Measurements from ENCODE around the gene CPSF4.
"Not testable (repeated sequence)": the region's sequence is repeated elsewhere in the genome, so short reads cannot be mapped to it uniquely, and the experiment has no call there.

CPSF4 gene

DNA sequence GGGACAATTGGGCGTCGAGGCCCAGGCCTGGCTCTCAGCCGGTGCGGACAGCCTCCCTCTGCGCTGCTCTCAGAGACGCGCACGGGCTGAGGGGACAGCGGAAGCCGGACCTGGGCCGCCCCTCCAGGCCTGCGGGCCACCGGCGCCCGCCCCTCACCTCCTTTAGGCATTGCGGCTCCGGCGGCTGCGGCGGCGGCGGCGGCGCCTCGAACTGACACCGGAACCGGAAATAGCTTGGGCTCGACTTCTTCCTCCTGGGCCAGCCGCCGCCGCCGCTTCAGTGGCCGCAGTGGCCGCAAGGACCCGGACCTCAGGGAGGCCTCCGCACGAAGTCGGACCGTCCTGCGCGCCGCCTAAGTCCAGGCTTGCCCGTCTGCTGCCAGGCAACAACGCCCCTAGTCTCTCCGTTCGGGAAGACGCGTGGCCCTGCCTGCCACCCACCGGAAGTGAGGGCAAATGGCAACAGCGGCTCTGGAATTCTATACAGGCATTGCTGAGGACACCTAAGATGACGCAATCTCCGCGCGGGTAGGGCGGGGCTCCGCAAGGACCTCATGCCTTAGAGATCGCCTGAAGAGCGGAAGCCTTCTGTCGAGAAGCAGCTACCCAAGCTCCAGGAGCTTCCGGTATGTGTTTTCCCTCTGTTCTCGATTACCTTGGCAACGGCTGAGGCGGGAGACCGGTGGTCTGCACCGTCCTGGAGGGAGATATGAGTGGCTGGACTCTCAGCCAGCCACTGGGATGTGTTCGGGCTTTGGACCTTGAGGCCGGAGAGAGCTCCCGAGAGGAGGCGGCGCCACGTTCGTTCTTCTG is 30.2 kb upstream of the CPSF4 start, which contains the start of the genes BUD31 and PDAP1:
TSS of gene BUD31 (plus strand) at position 591 of the 813 bp plus-strand sequence. CDS start 2,124 bp downstream, outside the sequence.
TSS of gene PDAP1 (minus strand) at position 219 of the 813 bp plus-strand sequence. CDS start at position 170, 49 bp downstream.
- DNase-seq: peak; percentile 96 to 97

DNA sequence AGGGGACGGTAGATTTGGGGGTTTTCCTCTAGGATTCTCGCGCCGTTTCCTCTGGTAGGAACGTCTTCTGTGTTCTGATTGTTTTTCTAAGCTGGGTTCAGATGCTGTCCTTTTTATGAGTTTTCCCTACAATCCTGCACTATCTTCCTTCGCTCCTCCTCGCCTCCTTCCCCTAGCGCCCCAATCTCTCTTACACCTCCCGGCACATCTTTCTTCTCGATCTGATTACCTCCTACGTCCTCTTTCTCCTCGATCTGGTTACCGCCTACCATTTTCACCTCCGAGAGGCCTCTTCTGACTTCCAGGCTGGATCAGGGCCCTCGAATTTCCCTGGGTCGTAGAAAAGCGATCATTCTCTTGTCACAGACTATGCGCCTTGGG is 29.6 kb upstream of the CPSF4 start:
- no peak for DNase-seq

DNA sequence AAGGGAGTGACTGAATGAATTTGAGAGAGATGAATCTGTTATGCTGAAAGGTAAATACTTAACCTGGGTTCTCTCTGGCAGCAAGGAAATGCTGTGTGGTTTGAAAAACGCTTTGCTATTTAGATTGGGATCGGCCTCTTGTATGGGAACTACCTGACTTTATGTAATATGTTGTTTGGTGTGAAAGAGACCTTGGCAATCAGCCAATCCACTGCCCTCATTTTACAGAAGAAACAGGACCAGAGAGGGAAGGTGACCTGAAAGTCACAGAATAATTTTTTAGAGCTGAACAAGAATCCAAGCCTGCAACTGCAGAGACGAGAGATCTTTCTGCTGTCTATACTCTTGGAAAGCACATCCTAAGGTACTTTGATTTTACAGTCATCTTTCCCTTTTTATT is 28.9 kb upstream of the CPSF4 start:
- no peak for DNase-seq

DNA sequence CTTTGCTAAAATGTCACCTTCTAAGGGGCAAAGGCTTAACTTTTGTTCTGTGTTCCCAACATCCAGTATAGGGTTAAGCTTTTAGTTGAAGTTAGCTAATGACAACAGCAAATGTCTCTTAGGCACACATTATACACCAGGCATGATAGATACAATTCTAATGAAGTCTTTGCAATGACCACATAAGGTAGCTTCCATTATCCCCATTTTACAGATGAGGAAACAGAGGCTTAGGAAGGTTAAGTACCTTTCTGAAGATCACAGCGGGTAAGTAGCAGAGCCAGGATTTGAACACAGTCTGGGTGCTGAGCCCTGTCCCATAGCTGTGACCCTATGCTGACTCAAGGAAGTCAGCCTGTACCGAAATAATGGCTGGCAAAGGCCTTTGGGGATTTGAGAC is 28.1 kb upstream of the CPSF4 start:
- no peak for DNase-seq

DNA sequence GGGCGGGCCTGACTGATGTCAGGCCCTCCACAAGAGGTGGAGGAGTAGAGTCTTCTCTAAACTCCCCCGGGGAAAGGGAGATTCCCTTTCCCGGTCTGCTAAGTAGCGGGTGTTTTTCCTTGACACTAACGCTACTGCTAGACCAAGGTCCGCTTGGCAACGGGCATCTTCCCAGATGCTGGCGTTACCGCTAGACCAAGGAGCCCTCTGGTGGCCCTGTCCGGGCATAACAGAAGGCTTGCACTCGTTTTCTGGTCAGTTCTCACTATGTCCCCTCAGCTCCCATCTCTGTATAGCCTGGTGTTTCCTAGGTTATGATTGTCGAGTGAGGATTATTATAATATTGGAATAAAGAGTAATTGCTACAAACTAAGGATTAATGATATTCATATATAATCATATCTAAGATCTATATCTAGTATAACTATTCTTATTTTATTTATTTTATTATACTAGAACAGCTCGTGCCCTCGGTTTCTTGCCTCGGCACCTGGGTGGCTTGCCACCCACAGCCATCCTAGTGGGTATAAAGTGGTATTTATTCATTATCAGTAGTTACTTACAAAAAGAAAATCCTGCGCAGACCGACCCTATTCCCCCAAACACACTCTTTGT is 23.1 kb upstream of the CPSF4 start:
- peak; percentile 26 to 61 for DNase-seq

DNA sequence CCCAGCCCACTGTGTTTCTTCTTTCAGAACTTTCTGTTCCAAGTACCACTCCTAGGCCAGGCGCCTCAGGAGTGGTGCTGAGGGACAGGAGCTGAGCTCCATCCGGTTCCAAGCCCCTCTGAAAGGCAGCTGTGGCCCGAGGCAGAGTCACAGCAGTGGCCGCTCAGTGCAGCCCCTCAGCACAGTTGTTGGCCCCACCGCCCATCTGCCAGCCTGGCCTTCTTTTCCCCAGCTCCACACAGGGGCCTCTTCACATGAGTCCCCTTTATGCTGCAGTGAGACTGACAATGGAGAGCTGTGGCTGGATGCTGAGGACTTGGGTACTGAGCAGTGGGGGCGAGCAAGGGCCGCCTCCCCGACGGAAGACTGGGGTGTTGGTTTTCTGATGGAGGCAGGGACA is 20.5 kb upstream of the CPSF4 start:
- no peak for DNase-seq

DNA sequence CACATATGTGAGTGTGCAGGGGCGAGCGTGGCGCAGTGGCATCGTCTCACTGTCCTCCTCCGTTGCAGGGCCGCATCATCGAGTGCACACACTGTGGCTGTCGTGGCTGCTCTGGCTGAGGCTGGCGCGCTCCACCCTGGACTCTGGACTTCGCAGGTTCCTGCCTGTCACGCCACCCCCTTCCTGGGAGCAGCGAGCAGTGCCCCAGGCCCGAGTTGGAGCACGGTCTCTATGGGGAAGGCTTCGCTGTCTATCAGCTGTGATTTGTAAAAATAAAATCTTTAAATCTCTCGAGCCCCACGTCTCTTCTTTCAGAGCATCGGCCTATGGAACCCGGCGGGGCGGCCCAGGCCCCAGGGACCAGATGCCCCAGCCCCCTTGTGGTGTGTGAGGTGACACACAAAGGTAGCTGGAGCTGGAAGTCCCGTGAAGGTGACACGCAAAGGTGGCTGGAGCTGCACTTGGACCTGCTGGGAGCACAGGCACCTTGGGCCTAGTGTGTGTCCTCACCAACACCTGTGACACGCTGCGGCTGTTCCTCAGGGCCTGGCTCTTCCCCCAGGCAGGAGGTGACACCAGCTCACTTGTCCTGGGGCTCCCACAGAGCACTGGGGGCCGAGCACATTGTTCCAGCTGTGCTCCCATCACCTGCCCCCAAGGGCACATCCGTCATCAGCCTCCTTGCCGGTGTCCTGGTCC is 19.3 kb upstream of the CPSF4 start:
- no peak for DNase-seq

DNA sequence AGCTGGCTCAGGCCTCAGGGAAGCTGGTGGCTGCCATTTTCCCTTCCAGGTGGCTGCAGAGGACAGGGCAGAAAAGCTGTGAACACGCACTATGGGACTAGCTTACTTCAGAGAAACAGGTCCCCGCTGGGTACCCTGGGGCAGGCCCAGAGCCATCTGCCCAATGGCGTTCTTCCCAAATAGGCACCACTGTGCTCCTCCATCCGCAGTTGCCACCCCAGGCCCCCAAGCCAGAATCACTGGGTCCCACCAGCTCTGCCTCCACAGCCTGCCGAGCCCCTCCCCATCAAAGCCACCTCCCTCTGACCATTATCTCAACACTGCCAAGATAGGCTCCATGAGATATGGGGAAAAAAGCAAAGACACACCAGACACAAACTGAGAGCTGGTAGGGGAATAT is 18.5 kb upstream of the CPSF4 start:
- no peak for DNase-seq

DNA sequence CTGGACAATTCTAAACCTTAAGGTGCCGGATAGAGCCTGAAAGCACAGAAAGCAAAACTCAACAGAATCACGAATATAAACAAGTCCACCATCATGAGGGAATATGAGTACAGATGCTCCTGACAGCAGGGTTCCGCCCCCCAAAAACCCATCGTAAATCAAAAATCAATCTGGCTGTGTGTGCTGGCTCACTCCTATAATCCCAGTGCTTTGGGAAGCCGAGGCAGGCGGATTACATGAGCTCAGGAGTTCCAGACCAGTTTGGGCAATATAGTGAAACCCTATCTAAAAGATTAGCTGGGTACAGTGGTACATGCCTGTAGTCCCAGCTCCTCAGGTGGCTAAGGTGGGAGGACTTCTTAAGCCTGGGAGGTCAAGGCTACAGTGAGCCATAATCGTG is 17.8 kb upstream of the CPSF4 start:
- no peak for DNase-seq

DNA sequence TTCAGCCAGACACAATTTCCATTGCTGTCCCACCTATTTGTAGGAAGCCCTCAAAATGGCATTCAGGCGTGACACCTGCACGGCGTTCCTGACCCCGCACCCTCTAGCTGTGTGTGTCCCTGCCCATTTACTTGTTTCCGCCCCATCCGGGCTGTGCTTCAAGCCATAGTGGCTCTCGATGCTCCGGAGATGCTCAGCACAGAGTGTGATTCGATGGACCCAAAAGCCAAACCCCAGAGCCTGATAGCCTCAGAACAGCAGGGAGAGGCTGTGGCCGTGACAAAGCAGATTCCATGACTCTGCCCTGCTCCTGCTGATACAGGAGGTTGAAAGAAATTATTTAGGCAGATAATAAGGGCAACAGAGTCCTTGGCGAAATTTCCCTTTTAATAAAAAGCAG is 16.6 kb upstream of the CPSF4 start:
- DNase-seq: peak; percentile 26 to 53

DNA sequence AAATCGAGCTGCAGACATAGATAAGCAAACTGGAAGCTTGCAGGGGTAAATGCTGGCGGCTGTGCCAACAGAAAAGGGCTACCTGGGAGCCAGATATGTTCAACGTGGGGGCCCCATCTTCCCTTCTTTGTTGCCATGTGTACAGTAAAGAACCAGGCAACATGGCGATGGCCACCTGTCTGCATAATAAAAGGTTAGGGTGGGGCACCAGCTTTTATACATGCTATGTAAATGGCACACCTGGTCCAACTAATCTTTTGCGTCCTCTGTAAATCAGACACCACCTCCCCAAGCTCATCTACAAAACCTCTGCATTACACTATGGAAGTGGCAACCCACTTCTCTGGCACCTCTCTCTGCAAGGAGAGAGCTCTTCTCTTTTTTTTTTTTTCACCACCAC is 16.1 kb upstream of the CPSF4 start:
- DNase-seq: peak; percentile 75 to 92

DNA sequence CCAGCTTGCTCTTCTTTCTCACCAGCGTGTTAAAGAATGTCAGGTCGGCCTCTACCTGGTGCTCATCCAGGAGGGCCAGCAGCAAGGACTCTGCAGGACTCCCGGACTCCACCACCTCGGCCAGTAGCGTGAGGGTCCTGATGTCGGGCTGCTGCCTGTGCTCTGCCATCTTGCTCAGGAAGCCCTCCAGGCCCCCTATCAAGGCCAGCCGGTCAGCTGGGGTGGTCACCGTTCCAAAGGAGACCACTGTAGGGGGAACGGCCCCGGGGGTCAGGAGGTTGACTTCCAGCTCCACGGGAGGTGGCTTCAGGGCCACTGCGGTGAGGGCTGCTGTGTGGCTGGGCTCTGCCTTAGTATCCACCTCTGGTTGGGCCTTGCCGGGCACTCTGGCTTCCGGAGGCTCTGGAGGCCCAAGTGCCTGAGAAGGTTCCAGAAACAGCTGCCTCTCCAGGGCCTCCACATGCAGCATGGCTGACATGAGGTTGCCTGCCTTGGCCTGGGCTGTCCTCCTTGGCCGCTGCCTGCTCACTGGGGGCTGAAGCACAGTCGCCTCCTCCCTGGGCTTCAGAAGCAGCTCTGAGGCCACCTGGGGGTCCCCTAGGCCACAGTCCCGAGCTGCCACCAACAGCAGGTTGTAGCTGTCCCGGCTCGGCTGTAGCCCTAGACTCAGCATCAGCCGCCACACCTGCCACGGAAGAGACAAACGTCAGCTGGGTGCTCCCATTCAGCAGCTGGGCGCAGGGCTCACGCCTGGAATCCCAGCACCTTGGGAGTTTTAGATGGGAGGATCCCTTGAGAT is 13.6 kb upstream of the CPSF4 start:
- DNase-seq: no peak

DNA sequence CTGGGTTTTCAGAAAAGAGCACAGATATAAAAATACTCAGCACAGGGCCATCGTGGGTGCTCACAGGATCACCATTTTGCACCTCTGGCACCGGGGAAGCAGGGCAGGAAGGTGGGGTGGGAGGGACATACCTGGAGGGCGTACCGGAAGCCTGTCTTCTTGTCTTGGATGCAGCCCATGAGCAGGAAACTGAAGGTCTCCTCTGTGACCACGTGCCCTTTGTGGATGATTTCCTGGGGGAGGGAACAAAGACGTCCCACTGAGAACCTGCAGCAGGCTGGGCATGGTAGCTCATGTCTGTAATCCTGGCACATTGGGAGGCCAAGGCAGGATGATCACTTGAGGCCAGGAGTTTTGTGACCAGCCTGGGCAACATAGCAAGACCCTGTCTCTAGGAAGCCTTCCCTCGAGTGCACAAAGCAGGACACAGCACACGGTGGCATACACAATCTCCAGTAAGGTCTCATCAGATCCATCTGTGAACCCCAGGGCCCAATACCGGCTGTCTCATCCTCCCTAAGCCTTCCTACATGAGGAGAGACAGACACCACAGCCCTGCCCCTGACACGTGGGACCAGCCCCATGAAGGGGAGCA is 9.7 kb upstream of the CPSF4 start:
- no peak for DNase-seq

DNA sequence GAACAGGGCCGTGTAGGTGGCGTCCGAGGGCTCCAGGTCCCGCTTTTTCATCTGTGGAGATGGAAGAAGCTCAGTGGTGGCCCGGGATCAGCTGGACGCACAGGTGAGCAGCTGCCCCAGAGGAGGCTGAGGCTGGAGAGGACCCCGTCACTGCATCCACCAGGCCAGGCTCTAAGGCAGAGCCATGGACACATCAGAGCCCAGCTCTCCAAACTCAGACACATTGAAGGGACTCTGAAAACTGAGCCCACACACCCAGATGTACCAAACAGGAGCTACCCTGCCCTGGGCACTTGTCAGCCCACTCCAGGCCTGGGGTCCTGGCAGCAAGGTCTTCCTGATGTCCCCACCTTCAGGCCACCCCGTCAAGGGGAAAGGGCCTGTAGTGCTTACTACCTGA is 9.0 kb upstream of the CPSF4 start:
- DNase-seq: no peak

DNA sequence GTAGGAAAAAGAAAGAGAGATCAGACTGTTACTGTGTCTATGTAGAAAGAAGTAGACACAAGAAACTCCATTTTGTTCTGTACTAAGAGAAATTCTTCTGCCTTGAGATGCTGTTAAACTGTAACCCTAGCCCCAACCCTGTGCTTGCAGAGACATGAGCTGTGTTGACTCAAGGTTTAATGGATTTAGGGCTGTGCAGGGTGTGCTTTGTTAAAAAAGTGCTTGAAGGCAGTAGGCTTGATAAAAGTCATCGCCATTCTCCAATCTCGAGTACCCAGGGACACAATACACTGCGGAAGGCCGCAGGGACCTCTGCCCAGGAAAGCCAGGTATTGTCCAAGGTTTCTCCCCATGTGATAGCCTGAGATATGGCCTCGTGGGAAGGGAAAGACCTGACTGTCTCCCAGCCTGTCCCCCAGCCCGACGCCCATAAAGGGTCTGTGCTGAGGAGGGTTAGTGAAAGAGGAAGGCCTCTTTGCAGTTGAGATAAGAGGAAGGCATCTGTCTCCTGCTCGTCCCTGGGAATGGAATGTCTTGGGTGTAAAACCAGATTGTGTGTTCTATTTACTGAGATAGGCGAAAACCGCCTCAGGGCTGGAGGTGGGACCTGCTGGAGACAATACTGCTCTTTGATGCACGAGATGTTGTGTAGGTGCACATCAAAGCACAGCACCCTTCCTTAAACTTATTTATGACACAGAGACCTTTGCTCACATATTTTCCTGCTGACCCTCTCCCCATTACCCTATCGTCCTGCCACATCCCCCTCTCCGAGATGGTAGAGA is 6.8 kb upstream of the CPSF4 start:
- DNase-seq: not testable (repeated sequence)

DNA sequence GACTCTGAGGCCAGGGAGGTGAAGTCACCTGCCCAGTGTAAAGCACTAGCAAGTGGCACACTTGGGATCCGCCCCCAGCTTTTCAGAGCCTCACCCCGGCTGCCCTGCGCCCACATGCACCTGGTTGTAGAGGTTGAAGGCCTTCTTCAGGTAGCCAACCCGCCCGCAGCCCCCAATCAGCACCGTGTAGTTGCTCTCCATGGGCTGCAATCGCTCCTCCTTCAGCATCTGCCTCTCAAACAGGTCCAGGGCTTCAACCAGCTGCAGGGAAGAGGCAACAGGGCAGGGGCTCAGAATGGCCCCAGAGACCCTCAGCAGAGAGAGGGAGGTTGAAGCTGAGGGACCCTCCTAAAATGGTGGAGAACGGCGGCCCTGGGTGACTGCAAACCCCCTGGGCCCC is 5.6 kb upstream of the CPSF4 start:
- no peak for DNase-seq

DNA sequence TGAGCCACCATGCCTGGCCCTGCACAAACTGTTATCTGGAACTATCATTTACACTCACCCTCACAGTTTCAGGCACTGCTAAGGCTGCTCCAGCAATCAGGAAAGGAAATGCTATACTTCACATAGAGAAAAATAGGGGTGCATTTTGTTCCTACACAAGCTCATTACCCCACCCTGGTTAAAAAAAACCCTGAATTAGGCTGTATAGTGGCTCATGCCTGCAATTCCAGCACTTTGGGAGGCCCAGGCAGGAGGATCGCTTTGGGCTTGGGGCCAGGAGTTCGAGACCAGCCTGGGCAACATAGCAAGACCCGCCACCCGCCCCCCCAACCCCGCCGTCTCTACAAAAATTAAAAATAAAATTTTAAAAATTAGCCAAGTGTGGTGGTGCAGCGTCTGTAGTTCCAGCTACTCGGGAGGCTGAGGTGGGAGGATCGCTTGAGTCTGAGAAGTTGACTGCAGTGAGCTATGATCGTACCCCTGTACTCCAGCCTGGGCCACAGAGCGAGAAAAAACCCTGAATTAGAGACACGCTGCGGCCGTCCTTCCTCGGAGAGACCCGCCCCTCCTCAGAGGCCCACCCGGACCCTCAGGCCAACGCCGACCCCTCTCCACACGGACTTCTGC is 684 bp upstream of the CPSF4 start:
- DNase-seq: no peak

DNA sequence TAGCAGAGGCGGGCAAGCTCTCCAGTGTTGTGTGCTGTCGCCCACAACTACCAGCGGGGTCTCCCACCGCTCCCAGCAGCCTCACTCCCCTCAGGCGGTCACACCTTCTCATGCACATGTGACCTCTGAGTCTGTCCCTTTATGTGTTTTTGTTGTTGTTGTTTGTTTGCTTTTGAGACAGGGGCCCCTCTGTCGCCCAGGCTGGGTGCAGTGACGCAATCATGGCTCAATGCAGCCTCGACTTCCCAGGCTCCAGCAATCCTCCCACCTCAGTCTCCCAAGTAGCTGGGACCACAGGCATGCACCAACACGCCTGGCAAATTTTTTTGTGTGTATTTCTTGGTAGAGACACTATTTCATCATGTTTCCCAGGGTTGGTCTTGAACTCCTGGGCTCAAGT is 1.5 kb downstream of the CPSF4 start:
- DNase-seq: no peak

DNA sequence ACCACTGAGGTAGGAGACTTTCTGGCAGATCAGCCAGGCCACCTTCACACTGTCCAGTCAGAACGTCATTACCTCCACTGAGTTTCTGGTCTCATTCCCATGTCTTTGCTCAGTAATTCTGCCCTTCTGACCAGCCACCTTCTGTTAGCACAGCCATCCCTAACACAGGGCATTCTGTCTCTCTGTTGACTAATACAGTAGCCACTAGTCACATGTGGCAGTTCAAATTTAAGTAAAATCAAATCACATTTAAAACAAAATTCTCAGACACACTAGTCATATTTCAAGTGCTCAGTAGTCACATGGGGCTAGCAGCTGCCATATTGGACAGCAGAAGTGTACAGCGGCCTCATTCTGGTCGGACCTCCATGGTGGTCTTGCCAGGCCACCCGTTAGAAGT is 7.4 kb downstream of the CPSF4 start:
- DNase-seq: no peak

DNA sequence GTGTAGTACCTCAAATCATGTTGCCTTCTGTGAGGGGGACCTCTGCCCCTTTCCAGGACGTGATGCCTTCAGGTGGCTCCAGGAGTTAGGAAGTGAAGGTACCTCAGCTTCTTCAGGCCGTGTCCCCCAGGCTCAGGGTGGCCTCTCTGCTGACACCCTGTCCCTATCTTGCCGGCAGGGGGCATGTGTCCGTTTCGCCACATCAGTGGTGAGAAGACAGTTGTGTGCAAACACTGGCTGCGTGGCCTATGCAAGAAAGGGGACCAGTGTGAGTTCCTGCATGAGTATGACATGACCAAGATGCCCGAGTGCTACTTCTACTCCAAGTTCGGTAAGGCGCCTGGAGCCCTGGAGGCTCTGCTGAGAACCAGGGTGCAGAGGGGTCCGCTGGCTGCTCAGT is 9.2 kb downstream of the CPSF4 start:
- DNase-seq: peak in 1 of 2 experiments; percentile 47

DNA sequence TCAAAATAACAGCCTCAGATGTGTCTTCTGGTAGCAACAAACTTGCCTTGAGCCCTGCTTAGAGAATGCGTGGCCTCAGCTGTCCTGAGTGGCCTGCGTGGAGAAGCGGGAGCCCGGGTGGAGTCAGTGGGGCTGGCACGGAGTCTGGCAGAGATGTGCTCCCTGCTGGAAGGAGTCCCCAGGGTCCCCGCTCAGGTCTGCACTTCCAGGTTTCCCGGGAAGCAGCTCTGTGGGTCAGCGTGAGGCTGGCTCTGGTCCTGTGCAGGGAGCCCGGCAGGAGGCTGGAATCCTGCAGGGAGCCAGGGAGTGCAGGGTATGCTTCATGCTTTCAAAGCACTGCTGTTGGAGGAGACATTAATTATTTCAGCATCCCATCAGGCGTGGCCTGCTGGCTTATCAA is 10.1 kb downstream of the CPSF4 start:
- no peak for DNase-seq

All from NCI-H526 (cell line).